Spleen (tissue), 11 donors: Measurements from ENCODE around the gene SPATC1L. TPM values are rescaled to one million over a fixed set of nuclear protein-coding genes. Genes with fewer than 3 reads are reported as not detected.

Experiments
- DNase-seq: peaks from one replicate; pipeline ENCODE4 v3.0.0-alpha.2; 2020
- H3K27ac ChIP-seq, 8 donors: fragments of 200-600 bp; sonication (generic) in 7 of 8; 1 replicate in 4 of 8; 2 replicates in 4 of 8; pipeline versions ENCODE4 v1.5.0 to v1.8.0; 2016 to 2021; ENCODE audit warnings: inconsistent platforms in 4 of 8, mild to moderate bottlenecking in 4 of 8, moderate library complexity in 1 of 8
- H3K27me3 ChIP-seq, 7 donors: fragments of 200-600 bp; sonication (generic) in 6 of 7; replicated peaks in 1 of 7; 1 replicate in 4 of 7; 2 replicates in 3 of 7; pipeline versions ENCODE4 v1.5.0 to v1.8.0; 2016 to 2021; ENCODE audit warnings: inconsistent platforms in 3 of 7, mild to moderate bottlenecking in 1 of 7
- H3K36me3 ChIP-seq, 6 donors: fragments of 200-600 bp; sonication (generic) in 5 of 6; 1 replicate in 4 of 6; 2 replicates in 2 of 6; pipeline versions ENCODE4 v1.5.0 to v1.8.0; 2016 to 2021; ENCODE audit warnings: inconsistent platforms in 2 of 6
- H3K4me1 ChIP-seq, 6 donors: fragments of 200-600 bp; sonication (generic) in 5 of 6; 1 replicate in 3 of 6; 2 replicates in 3 of 6; pipeline versions ENCODE4 v1.5.0 to v1.8.0; 2016 to 2021; ENCODE audit warnings: inconsistent platforms in 3 of 6
- H3K4me3 ChIP-seq, 8 donors: fragments of 200-600 bp; sonication (generic) in 7 of 8; 1 replicate in 4 of 8; 2 replicates in 4 of 8; pipeline versions ENCODE4 v1.5.0 to v1.8.0; 2016 to 2021; ENCODE audit warnings: inconsistent platforms in 4 of 8, mild to moderate bottlenecking in 4 of 8, moderate library complexity in 2 of 8
- H3K9me3 ChIP-seq, 8 donors: fragments of 200-600 bp; sonication (generic) in 7 of 8; 1 replicate in 4 of 8; 2 replicates in 4 of 8; pipeline versions ENCODE4 v1.5.0 to v1.8.0; 2016 to 2021; ENCODE audit warnings: inconsistent platforms in 4 of 8
- POLR2A ChIP-seq, 3 donors: fragments of 450-650 bp; IDR thresholded peaks; one replicate each; pipeline ENCODE4 v1.5.1; 2017; ENCODE audit warnings: antibody characterized with exemption in 3 of 3, mild to moderate bottlenecking in 1 of 3
- POLR2AphosphoS5 ChIP-seq, 3 donors: sonication (generic); formaldehyde crosslinking; IDR thresholded peaks; one replicate each; pipeline ENCODE4 v1.5.1; 2017; ENCODE audit warnings: antibody characterized with exemption in 3 of 3
- WGBS, 5 donors: extraction: QIAGEN DNeasy Blood & Tissue Kit in 3 of 5; methylation state at CpG; one replicate each; pipeline versions ENCODE4 v1.1.5 to v1.1.7; 2013 to 2018; 5-methylcytosine and 5-hydroxymethylcytosine counted together
- intact Hi-C: fragments of 100-400 bp; cut with DNase I; formaldehyde crosslinking; loops from one replicate; pipeline ENCODE4 v1.15.0; 2023; ENCODE audit warnings: low total_unique reads
- polyA plus RNA-seq, 3 donors: library from polyadenylated mRNA; stranded (reverse); fragments of 200-250 nt; gene quantifications; one replicate each; pipeline ENCODE4 v1.2.1, GENCODE V29; 2013
- total RNA-seq, 7 donors: library from RNA; depleted of rRNA in 3 of 7; stranded (reverse); fragments of >200 nt in 3 of 7; fragmentation: NEBNext Ultra II Directional in 4 of 7; extraction: Animal tissue kit (Norgen Biotek cat#: 25700) in 4 of 7; gene quantifications; one replicate each; pipeline versions ENCODE4 v1.1.0 to v1.2.1, GENCODE V29; 2016 to 2021
- TF ChIP-seq, protein P1 (sequence below), 11 experiments: fragments of 200-600 bp in 7 of 11; fragments of 450-650 bp in 4 of 11; sonication (generic) in 4 of 11; IDR thresholded peaks in 8 of 11; conservative IDR thresholded peaks in 3 of 11; 1 replicate in 7 of 11; 2 replicates in 4 of 11; pipeline versions ENCODE4 v1.4.0 to v1.8.0; 2016 to 2021; ENCODE audit warnings: antibody characterized with exemption in 11 of 11, inconsistent platforms in 4 of 11, mild to moderate bottlenecking in 1 of 11
- donor health status: healthy with polysubstance abuse.
- donor health status: DM: no; HTN: no; CAD: no; lungs with moderate emphysema.
- donor health status: DM: no; HTN: no; CAD: no.
- donor health status: Bipolar disorder and iron deficiency.
- donor health status: healthy.
- donor health status: DM: no; HTN: no; CAD: no.
- donor health status: DM: yes; HTN: yes; CAD: no.

Gene SPATC1L
- total and polyA plus RNA-seq, 10 donors = 4.4 to 13.4 (median 9.8) TPM

DNA sequence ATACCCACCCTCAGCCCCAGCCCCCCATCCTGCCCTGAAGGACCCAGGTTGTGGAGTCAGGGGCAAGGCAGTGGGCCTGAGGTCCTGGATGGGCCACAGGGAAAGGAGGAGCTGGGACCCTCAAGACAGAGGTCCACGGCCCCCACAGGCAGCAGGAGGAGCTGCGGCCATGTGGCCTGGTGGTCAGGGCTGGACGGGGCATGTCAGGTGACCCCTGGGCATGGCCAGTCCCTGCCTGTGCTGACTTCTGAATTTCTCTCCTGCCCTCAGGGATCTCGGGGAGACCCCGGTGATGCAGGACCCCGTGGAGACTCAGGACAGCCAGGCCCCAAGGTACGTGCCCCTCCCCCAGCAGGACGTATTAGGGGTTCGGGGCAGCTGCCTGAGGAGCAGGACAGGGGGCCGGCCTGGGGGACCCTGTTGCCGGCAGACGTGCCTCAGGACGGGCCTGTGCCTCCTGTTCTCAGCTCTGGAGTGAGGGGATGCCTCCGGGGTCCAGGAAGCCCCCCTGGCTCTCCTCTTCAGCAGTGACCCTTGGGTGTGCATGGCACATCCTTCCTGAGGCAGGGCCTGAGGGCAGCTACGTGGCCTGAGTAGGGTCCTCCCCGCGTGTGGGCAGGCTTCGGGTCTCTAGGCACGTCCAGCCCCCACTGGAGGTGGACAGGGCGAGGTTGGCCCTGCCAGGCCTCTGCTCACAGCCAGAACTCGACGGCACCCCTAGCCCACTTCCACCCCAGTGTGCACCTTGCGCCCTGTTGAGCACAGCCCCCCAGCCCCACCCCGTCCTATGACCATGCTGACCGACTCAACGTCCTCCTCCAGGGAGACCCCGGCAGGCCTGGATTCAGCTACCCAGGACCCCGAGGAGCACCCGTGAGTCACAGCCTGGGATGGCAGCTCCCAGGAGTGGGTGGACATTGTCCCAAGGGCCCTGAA lies 62.7 kb downstream of the SPATC1L start:
- Histone ChIP-seq H3K4me1 (no peaks in the 10 kb centered on the region), H3K27ac (no peak overlapping the region), H3K36me3 (peaks cover 0 to 91% (median 35%) of the 10 kb centered on the region in 6 donors), H3K4me3 (no peak overlapping the region), H3K27me3 (no peaks in the 10 kb centered on the region), H3K9me3 (no peaks in the 10 kb centered on the region)
- 85 to 92% (median 89%) methylated on average over 15 to 29 of the region's 29 CpGs for WGBS, 5 donors
- TF ChIP-seq, protein P1, sequence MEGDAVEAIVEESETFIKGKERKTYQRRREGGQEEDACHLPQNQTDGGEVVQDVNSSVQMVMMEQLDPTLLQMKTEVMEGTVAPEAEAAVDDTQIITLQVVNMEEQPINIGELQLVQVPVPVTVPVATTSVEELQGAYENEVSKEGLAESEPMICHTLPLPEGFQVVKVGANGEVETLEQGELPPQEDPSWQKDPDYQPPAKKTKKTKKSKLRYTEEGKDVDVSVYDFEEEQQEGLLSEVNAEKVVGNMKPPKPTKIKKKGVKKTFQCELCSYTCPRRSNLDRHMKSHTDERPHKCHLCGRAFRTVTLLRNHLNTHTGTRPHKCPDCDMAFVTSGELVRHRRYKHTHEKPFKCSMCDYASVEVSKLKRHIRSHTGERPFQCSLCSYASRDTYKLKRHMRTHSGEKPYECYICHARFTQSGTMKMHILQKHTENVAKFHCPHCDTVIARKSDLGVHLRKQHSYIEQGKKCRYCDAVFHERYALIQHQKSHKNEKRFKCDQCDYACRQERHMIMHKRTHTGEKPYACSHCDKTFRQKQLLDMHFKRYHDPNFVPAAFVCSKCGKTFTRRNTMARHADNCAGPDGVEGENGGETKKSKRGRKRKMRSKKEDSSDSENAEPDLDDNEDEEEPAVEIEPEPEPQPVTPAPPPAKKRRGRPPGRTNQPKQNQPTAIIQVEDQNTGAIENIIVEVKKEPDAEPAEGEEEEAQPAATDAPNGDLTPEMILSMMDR (IDR thresholded peaks at IDR 0.05 in 8 of 11, conservative IDR thresholded peaks at IDR 0.05 in 3 of 11) = no peak
- no peak for TF ChIP-seq POLR2AphosphoS5 (IDR thresholded peaks at IDR 0.05)
- TF ChIP-seq POLR2A (IDR thresholded peaks at IDR 0.05) = no peak
- peak; percentile 56 for DNase-seq
- intact Hi-C loops = no loop called here

DNA sequence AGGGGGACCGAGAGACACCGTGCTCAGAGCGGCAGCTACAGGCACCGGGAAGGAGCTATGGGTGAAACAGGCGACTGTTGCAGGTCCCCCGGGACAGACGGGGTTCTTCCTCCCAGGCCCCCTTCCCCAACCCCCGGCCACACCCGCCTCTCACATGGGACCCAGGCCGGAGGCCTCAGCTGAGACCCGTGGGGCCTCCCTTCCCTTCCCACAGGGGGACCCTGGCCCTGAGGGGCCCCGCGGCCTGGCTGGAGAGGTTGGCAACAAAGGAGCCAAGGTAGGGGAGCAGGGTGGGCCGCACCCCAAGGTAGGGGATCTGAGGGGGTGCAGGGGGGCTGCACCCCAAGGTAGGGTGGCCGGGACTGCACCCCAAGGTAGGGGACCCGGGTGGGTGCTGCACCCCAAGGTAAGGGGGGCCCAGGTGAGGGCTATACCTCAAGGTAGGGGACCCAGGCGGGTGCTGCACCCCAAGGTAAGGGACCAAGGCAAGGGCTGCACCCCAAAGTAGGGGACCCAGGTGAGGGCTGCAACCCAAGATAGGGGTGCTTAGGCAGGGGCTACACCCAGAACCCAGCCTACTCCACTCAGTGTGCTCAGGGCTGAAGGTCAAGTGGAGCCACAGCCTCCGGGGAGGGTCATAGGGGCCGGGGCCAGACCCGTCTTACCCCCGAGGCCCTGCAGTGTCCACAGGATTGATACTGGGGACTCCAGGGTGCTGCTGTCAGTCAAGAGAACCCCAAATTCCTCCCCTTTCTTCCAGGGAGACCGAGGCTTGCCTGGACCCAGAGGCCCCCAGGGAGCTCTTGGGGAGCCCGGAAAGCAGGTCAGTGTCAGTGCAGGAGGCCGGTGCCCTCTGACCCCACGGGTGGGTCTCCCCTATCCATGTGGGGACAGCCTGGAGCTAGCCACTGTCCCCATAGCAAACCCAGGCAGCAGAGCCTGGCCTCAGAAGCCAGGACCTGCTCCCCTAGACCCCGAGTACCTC lies 63.7 kb downstream of the SPATC1L start:
- WGBS, 5 donors = 80 to 85% (median 83%) methylated on average over 12 to 26 of the region's 26 CpGs
- Histone ChIP-seq H3K27me3 (no peaks in the 10 kb centered on the region), H3K9me3 (peaks cover 0 to 3% (median 0%) of the 10 kb centered on the region in 8 donors), H3K4me1 (no peaks in the 10 kb centered on the region), H3K4me3 (no peak overlapping the region), H3K36me3 (peaks cover 0 to 91% (median 33%) of the 10 kb centered on the region in 6 donors), H3K27ac (no peak overlapping the region)
- TF ChIP-seq, protein P1 (IDR thresholded peaks at IDR 0.05 in 8 of 11, conservative IDR thresholded peaks at IDR 0.05 in 3 of 11) = no peak
- TF ChIP-seq POLR2AphosphoS5 (IDR thresholded peaks at IDR 0.05) (no peak), POLR2A (IDR thresholded peaks at IDR 0.05) (no peak)
- DNase-seq = peak; percentile 60
- intact Hi-C loops = no loop called here

DNA sequence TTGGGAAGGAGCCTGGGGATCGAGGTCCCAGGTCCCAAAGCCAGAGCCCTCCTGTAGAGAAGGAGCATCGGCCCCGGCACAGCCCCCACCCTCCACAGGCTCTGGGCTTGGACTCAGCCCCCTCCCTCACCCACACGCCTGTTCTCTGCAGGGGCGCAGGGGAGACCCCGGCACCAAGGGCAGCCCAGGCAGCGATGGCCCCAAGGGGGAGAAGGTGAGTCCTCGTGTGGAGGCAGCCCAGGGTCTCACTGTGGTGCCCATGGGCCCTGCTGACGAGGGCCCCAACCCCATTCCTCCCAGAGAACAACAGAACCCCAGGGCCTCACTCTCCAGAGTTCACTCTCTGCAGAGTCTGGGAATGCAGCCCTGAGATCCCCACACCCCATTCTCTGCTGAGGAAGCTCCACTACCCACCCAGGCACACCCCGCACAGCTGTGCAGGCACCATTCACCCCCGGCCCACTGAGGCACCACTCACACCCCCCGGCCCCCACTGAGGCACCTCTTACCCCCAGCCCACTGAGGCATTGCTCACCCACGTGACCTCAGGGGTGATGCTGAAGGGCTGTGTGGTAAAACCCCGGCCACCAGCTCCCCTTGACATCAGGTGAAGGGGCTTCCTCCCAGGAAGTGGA lies 64.5 kb downstream of the SPATC1L start:
- no peaks in the 10 kb centered on the region for H3K4me1 ChIP-seq
- intact Hi-C loops = no loop called here
- H3K9me3 ChIP-seq = peaks cover 0 to 11% (median 5%) of the 10 kb centered on the region in 8 donors
- TF ChIP-seq POLR2AphosphoS5 (IDR thresholded peaks at IDR 0.05) (no peak), POLR2A (IDR thresholded peaks at IDR 0.05) (no peak)
- TF ChIP-seq, protein P1 (IDR thresholded peaks at IDR 0.05 in 8 of 11, conservative IDR thresholded peaks at IDR 0.05 in 3 of 11) = no peak
- no peaks in the 10 kb centered on the region for H3K27me3 ChIP-seq
- H3K36me3 ChIP-seq = peaks cover 0 to 91% (median 34%) of the 10 kb centered on the region in 6 donors
- peak; percentile 29 for DNase-seq
- no peak overlapping the region for H3K4me3 ChIP-seq
- H3K27ac ChIP-seq = no peak overlapping the region
- WGBS, 5 donors = 77 to 91% (median 82%) methylated on average over 4 to 14 of the region's 14 CpGs
